ENCODE measurements around the gene DENND5B.
"Not testable (repeated sequence)": the region's sequence is repeated elsewhere in the genome, so short reads cannot be mapped to it uniquely, and the experiment has no call there.

DENND5B gene

DNA sequence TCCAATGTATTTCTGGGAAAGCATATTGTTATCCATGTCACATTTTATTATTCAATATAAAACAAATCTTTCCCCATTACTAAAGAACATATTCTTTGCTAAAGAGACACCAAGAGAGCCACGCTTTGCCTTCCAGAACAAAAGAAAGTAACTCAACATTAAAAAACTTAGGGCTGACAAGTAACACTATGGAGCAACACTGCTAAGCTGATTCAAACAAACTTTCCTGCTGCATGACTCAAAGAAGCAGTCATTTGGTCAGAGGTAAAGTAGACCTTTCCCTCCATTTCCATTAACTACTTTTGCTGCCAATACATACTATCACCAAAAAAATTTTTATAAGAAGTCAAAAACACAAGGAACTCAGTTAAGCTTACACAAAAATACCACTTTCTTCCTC lies 83.0 kb downstream of the DENND5B start:
- no peak for DNase-seq (ENCODE audit: low read depth in 2 of 2, low spot score in 1 of 2)

DNA sequence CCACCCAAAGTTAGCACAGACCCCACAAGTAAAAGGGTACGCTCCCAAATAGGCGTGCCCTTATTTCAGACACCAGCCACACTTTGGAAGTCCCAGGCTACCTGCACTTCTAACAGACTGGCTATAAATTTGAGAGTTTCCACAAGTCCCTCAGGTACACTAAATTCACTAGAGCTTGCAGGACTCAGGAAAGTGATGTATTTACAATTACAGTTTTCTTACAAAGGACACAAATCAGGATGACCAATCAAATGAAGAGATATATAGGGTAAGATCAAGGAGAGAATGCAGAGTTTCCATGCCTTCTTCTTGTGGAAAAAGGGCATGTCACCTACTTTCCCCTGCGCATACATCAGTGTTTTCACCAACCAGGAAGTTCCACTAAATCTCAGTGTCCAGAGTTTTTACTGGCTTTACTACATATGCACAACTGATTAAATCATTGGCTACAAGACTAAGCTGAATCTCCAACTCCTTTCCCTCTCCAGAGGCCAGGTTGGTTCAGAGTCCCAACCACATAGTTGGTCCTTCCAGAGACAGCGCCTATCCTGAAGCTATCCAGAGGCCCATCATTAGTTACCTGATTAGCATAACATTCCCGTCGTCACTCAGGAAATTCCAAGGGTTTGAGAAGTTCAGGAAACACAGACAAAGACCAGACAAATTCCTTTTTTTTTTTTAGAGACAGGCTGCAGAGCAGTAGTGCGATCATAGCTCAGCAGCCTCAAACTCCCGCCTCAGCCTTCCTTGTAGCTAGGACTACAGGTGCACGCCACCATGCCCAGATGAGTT lies 84.2 kb downstream of the DENND5B start:
- no peak for DNase-seq (ENCODE audit: low read depth in 2 of 2, low spot score in 1 of 2)

DNA sequence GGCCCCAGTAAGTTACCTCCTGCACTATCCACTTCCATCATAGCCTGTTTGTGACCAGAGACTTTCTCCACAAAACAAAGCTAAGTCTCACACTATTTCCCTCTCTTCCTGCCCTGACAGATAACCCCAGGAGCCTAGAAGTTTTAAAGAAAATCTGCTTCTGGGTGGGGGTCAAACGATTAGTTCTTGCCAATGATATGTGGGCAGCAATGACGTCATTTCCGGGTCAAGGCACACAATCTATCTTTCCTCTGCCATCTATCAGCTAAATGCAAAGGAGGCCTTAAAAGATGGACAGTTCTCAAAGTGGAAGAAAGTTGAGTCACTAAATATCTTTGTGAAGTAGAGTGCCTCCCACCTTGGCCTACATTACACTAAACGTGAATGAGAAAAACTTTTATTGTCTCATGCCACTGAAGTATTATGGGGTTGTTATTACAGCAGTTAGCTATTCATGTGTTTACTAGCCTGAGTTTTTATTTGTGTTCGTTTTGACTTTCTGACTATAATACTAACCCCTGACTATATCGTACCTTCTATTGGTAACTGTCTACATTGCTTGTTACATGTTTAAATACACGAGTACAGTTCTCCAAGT lies 86.2 kb downstream of the DENND5B start:
- DNase-seq (ENCODE audit: low read depth in 2 of 2, low spot score in 1 of 2), result no peak

DNA sequence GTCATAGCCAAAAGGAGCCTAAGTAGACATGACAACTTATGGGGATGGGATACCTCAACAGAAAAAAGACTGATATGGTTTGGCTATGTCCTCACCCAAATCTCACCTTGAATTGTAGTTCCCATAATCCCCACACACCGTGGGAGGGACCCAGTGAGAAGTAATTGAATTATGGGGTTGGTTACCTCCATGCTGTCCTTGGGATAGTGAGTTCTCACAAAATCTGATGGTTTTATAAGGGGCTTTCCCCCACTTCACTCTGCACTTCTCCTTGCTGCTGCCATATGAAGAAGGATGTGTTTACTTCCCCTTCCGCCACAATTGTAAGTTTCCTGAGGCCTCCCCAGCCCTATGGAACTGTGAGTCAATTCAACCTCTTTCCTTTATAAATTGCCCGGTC lies 89.9 kb downstream of the DENND5B start:
- not testable (repeated sequence) for DNase-seq (ENCODE audit: low read depth in 2 of 2, low spot score in 1 of 2)

DNA sequence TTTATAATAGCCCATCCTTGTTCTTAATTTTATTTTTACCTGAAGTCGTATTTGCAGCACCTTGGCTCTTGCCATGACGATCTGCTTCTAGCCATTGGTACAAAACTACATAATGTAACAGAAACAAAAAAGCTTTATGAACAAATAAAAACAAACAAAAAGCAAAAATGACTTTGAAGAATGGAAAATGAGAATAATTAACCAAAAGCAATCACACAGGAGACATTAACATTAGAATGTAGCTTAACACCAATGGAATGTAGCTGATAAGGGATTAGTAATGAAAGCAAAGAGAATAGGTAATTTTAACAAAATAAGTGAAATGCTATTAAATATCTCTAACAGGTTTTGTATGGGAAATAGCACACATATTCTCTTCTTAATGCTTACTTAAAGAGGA lies 91.4 kb downstream of the DENND5B start:
- no peak for DNase-seq (ENCODE audit: low read depth in 2 of 2, low spot score in 1 of 2)

DNA sequence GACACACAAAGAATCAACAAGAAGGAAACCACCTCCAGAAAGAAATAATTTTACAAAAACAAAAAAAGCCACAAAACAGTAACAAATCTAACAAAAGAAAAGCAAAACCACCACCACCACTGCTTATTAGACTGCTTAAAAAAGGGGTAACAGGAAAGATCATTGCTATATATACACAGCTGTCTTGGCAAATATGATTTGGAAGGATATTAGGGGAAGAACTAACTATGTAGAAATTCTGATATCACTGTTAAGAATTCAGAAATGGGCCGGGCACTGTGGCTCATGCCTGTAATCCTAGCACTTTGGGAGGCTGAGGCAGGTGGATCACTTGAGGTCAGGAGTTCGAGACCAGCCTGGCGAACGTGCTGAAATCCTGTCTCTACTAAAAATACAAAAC lies 92.5 kb downstream of the DENND5B start:
- no peak for DNase-seq (ENCODE audit: low read depth in 2 of 2, low spot score in 1 of 2)

DNA sequence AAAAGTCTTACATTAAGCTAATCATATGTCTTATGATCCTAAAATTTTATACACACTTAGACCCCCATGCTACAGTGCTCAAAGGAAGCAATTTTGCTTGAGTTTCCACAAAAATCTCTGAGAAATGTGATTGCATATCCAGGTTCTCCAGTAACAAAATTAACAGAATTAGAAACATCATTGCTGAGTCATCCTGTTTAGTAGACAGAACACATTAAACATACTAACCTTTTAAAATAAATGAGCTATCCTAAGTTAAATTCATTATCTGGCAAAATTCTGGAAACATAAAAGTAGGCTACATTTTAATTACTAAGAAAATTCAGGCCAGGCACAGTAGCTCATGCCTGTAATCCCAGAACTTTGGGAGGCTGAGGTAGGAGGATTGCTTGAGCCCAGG lies 94.7 kb downstream of the DENND5B start:
- DNase-seq (ENCODE audit: low read depth in 2 of 2, low spot score in 1 of 2), result no peak

DNA sequence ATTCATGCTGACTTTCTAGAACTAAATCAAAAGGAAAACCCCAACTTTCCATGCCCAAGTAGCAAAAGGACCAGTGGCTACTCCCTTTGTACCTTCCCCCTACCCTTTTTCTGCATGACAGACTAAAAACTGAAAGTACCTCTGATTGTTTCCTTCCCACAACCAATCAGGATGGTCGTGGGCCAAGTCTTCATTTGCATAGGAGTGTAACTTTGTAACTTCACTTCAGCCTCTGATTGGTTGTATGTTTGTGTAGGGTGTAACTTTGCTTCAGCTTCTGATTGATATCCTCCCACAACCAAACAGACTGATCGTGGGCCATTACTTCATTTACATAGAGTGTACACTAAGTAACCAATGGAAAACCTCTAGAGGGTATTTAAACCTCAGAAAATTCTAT lies 96.5 kb downstream of the DENND5B start:
- DNase-seq (ENCODE audit: low read depth in 2 of 2, low spot score in 1 of 2), result no peak

DNA sequence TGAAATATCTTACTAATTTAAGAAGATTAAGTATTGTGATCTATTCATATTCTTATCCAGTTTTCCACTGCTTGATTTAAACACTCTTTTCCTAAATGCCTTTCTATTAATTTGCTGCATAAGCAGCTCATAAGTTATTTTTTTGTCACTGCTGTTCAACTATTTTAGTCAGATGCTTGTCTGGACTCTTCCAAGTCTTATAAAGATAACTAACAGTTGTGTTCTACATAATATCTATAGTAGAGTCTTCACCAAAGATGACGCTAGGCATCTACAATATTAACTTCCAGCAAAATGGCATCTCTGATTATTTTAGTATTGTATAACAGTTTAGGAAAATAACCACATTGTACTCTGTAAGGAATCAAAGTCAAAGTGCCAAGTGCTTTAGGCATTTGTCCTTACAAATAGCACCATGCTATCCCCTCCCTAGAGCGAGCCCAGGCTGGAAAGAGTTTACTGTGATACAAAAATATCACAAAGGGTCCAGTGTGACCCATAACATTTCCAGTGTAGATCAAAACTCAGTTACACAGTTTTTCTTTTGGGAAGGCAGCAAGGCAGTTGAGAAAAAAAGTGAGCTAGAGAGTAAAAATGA lies 98.2 kb downstream of the DENND5B start:
- no peak for DNase-seq (ENCODE audit: low read depth in 2 of 2, low spot score in 1 of 2)

DNA sequence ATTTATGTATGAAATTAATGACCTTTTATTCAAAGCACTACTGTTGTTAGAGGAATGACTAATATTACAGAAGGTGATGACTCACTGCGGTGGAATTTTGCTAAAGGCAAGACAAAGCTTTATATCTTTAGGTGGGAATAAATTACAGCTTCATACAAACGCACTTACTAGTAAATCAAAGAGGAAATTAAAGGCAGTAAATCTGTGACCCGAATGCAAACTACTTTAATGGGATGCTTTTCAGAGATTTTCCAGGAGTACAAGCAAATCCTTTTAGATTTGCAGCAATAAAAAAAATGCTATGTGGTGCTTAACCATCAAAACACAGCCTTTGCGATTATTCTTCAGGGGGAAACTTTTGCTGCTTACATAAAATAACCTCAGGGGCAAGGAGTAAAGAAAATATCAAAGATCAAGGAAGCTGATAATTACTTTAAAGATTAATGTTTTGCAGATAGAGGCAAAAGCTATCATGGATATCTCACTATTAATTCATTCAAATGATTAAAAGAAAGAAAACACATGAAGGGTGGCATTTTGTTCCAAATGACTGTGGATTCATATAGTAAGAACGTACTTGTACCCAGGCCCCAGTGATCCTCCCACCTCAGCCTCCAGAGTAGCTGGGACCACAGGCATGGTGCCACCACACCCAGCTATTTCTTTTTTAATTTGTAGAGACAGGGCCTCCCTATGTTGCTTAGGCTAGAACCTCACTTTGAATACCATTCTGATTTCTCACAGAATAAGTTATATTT lies 98.9 kb downstream of the DENND5B start:
- DNase-seq (ENCODE audit: low read depth in 2 of 2, low spot score in 1 of 2), result no peak

DNA sequence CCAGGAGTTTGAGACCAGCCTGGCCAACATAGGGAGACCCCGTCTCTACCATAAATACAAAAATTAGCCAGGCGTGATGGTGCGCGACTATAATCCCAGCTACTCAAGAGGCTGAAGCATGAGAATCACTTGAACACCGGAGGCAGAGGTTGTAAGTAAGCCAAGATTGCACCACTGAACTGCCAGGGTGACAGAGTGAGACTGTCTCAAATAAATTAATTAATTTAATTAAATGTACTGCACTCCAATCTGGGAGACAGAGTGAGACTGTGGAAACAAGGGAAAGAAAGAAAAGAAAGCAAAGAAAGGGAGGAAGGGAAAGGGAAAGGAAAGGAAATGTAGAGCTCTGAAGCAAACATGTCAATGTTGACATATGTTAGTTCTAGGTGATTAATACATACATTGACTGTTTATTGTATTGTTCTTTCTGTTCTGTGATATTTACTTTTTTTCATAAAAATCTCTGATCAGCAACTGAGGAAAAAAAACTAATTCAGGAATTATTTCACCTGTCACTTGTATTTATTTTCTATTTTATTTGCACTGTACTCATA lies 99.6 kb downstream of the DENND5B start:
- no peak for DNase-seq (ENCODE audit: low read depth in 2 of 2, low spot score in 1 of 2)

DNA sequence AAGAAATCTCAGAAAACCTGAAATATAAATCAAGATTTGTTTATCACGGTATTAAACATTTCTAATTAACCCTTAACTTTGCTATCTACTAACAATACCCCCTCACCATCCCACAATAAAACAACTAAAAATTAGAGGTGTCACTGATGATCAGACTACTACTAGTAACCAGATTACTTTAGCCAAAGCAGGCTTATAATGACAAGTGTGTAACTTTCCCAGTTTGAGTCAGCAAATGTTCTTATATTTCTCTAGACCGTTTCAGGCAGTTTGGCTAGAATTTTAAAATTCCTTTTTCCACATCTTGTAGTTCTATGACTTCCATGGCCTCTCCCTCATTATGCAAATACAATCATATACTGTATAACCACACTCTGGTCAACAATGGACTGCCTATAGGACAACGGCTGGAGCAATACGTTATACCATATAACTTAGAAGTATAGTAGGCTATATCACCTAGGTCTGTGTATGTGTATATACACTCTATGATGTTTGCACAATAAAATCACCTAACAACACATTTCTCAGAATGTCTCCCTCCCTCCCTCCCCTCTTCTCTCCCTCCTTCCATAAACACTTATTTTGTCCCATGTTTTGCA lies 102.1 kb downstream of the DENND5B start:
- DNase-seq (ENCODE audit: low read depth in 2 of 2, low spot score in 1 of 2), result no peak

DNA sequence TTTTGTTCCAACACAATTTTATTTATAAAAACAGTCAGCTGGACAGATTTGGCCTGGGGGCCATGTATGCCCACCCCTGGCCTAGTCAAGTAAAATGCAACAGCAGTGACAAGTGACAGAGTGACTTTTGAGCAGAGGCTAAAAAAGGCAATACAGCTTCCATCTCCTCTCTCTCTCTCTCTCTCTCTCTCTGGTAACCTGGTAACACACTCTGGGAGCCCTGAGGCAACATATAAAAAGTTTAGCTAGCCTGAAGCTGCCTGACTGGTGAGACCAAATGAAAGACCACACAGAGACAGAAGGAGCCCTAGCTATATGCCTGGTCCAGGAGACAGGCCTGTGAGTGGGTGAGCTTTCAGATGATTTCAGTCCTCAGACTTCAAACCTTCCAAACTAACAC lies 105.4 kb downstream of the DENND5B start:
- DNase-seq (ENCODE audit: low read depth in 2 of 2, low spot score in 1 of 2), result no peak

DNA sequence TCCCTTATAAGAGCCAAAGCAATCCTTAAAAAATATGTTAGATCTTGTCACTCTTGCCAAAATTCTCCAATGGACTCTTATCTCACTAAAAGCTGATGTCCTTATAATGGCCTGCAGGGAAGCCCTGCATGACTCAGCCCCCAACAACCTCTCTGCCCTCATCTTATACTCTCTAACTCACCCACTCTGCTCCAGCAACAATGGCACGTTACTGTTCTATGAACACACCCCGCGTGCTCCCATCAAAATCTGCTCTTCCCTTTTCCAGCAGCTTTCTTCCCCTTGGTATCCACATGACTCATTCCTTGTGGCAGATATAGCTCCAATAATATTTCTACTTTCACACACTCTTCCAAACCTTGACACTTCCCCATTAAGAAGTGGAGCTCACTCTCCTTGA lies 108.1 kb downstream of the DENND5B start:
- DNase-seq (ENCODE audit: low read depth in 2 of 2, low spot score in 1 of 2), result no peak

DNA sequence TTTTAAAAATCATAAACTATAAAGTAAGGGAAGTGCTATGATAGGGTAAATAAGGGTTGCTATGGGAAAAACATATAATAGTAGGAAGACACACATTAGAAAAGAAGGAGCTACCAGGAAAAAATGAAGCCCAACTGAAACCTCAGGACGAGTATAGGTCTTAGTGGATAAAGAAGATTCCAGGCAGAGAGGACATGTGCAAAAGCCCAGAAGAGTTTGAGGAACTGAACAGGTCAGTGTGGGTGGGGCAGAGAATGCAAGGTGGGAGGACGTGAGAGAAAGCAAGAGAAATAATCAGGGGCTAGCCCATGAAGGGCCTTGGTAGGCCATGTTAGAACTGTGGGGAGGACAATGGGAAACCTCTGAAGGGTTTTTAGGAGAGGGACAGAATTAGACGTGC lies 109.5 kb downstream of the DENND5B start:
- DNase-seq (ENCODE audit: low read depth in 2 of 2, low spot score in 1 of 2), result no peak

DNA sequence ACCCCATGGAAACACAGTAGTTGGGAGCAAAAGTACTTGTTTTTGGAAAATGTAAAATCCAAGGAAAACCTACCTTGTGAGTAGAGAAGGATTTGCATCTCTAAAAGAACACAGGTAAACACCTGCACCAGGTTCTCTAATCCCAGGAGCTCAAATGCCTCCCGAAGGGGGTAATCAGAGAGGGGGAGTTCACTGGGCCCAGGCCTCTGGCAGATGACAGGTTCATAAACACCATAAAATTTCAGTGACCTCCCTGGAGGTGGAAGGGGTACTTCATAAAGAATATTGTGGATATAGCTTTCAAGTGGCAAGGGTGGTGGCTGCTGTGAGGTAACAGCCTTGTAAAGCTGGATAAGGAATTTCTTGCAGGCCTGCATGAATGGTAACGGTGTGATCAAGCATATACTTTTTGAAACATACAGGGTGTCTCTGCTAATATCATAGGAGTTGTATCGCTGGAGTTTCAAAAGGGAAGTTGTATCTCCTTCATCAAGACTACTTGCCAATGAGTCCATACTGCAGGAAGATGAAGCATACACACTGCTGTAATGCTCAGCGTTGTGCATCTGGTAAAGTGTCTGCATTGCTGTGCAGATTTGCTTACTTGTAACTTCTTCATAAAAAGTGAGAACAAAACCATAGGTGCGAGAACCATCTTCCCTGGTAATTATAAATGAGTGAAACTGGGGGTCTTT lies 111.3 kb downstream of the DENND5B start:
- DNase-seq (ENCODE audit: low read depth in 2 of 2, low spot score in 1 of 2), result no peak

DNA sequence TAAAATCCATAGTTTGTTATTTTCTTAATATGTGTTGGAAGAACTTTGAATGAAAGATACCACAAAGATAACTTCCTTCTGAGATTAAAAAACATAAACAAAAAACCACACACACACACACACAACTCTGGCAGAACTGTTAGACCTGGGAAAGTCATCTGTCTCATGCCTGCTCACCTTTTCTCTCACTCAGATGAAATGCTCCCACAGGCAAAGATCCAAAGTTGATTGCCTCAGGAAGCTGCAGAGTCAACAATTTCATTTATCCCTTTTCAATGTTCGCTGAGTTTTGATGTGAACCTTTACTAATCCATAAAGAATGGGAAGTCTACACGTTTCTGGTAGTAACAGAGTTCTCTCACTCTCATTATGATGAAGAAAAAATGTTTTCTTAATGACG lies 112.0 kb downstream of the DENND5B start:
- DNase-seq (ENCODE audit: low read depth in 2 of 2, low spot score in 1 of 2), result no peak

DNA sequence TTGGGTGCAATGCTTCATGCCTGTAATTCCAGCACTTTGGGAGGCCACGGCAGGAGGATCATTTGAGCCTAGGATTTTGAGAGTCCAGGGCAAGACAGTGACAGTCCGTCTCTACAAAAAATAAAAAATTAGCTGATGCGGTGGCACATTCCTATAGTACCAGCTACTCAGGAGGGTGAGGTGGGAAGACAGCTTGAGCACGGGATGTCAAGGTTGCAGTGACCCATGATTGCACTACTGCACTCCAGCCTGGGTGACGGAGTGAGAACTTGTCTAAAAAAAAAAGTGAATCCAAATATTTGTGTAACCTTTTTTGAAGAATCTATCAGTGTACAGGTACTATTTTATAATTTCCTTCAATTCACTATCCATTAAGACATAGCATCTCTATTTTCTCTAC lies 112.5 kb downstream of the DENND5B start:
- DNase-seq (ENCODE audit: low read depth in 2 of 2, low spot score in 1 of 2), result no peak

DNA sequence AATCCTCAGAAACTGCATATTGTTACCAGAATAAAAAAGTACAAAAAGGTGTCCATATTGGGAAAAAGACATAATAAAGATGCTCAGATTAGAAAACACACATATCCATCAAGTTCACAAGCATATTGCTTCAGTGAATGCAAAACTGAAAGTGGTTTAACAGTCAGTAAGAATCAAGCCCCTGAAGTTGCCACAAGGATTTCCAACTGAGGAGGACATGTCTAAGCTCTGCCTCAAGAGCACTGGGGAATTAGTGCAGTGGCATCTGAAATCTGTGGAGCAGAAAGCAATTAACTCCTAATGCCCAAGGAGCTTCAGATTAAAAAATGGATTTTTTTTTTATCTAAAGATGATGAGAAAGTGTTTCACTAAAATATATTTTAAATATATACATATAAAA lies 113.2 kb downstream of the DENND5B start:
- no peak for DNase-seq (ENCODE audit: low read depth in 2 of 2, low spot score in 1 of 2)

DNA sequence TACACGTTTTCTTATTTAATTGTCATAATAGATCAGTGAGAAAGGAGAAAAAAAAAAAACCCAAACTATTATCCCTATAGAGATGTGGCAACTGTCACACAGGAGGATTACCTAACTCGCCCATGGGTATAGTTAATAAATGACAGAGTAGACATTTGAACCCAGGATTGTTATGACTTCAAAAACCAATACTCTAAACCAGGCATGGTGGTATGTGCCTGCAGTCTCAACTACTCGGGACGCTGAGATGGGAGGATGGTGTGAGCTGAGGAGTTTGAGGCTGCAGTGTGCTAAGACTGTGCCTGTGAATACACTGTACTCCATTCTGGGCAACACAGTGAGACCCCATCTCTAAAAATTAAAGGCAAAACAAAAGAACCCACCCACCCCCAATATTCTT lies 114.5 kb downstream of the DENND5B start:
- DNase-seq (ENCODE audit: low read depth in 2 of 2, low spot score in 1 of 2), result no peak

DNA sequence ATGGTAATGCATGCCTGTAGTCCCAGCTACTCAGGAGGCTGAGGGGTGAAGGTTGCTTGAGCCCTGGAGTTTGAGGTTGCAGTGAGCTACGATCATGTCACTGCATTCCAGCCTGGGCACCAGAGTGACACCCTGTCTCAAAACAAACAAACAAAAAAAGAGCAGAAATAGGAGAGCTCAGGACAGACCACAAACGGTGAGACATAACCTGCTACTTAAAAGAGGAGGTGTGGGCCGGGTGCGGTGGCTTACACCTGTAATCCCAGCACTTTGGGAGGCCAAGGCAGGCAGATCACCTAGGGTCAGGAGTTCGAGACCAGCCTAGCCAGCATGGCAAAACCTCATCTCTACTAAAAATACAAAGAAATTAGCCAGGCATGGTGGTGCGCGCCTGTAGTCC lies 115.3 kb downstream of the DENND5B start:
- DNase-seq (ENCODE audit: low read depth in 2 of 2, low spot score in 1 of 2), result not testable (repeated sequence)
